HCT116 (cell line): ENCODE measurements around the gene CEP152. TPM values are rescaled to one million over a fixed set of nuclear protein-coding genes. Genes with fewer than 3 reads are reported as not detected.

Source experiments
- ATAC-seq: fragments of 200-7000 bp; cut with Tn5 transposase; 2 replicates; pipeline ENCODE4 v1.9.1; 2020; ENCODE audit warnings: mild to moderate bottlenecking, moderate library complexity
- BruUV-seq: library from RNA; stranded (reverse); fragments of 400-500 nt; replicated peaks from 2 replicates; lab custom pipeline; 2021; lab: Mats Ljungman, UMichigan
- CTCF ChIA-PET: fragments of 300-600 bp; sonication (Branson Sonifier 250); formaldehyde crosslinking; loops from one replicate; lab custom pipeline; 2021; ENCODE audit warnings: antibody characterized with exemption; lab: Charles Lee
- POLR2A ChIA-PET: fragments of 300-600, 350-600 bp; sonication (Branson Sonifier 250); formaldehyde crosslinking; loops from one replicate; lab custom pipeline; 2021; ENCODE audit warnings: antibody characterized with exemption; lab: Charles Lee
- RAD21 ChIA-PET, 2 experiments: fragments of 300-600 bp; sonication (Branson Sonifier 250); formaldehyde crosslinking; loops; one replicate each; lab custom pipeline; 2023; ENCODE audit warnings: low total read pairs in 2 of 2; ENCODE audit not compliant: uncharacterized antibody in 2 of 2, unreplicated experiment in 2 of 2, low non-redundant PET in 1 of 2; lab: Charles Lee
- DNase-seq: peaks from one replicate; pipeline ENCODE4 v3.0.0-alpha.2; 2010; ENCODE audit warnings: low read depth, low spot score
- H2AFZ ChIP-seq: fragments of 200-600 bp; shearing (Covaris generic), sonication (generic); 2 replicates; pipeline ENCODE4 v1.6.1; 2017; ENCODE audit warnings: low read depth, mixed run types, mixed read lengths, antibody characterized with exemption, low read length; ENCODE audit not compliant: poor library complexity, severe bottlenecking
- H3K27ac ChIP-seq: 2 replicates; pipeline ENCODE4 v1.5.1; 2012; ENCODE audit warnings: low read depth, low read length
- H3K27me3 ChIP-seq: fragments of 200-600 bp; sonication (generic); 2 replicates; pipeline ENCODE4 v1.6.1; 2016; ENCODE audit warnings: mixed run types, low read length, mixed read lengths; ENCODE audit not compliant: insufficient read depth
- H3K36me3 ChIP-seq, 2 experiments: fragments of 200-500 bp in 1 of 2; fragments of 200-600 bp in 1 of 2; sonication (Bioruptor generic) in 1 of 2; sonication (generic) in 1 of 2; 2 replicates each; pipeline versions ENCODE4 v1.5.1 to v1.6.1; 2014 to 2016; ENCODE audit warnings: low read length in 2 of 2, inconsistent platforms in 1 of 2, mixed read lengths in 1 of 2, mixed run types in 1 of 2; ENCODE audit not compliant: insufficient read depth in 2 of 2, control insufficient read depth in 1 of 2
- H3K4me1 ChIP-seq, 2 experiments: fragments of 200-600 bp in 1 of 2; sonication (generic) in 1 of 2; 2 replicates each; pipeline versions ENCODE4 v1.5.1 to v1.6.1; 2012 to 2017; ENCODE audit warnings: low read length in 2 of 2, inconsistent platforms in 1 of 2, mild to moderate bottlenecking in 1 of 2, mixed read lengths in 1 of 2, mixed run types in 1 of 2, moderate library complexity in 1 of 2; ENCODE audit not compliant: insufficient read depth in 2 of 2, control insufficient read depth in 1 of 2
- H3K4me2 ChIP-seq: fragments of 200-600 bp; sonication (generic); 2 replicates; pipeline ENCODE4 v1.6.1; 2017; ENCODE audit warnings: mixed run types, low read length, mixed read lengths
- H3K4me3 ChIP-seq, 2 experiments: fragments of 200-600 bp in 1 of 2; sonication (generic) in 1 of 2; replicated peaks in 1 of 2; 2 replicates each; pipeline ENCODE4 v1.5.1; 2011 to 2016; ENCODE audit warnings: low read length in 2 of 2, control low read depth in 1 of 2, low read depth in 1 of 2, mild to moderate bottlenecking in 1 of 2, mixed read lengths in 1 of 2, mixed run types in 1 of 2
- H3K79me2 ChIP-seq: fragments of 200-600 bp; sonication (generic); 2 replicates; pipeline ENCODE4 v1.6.1; 2017; ENCODE audit warnings: mild to moderate bottlenecking, mixed run types, low read length, moderate library complexity, mixed read lengths; ENCODE audit not compliant: insufficient read depth
- H3K9ac ChIP-seq: fragments of 200-600 bp; sonication (generic); 2 replicates; pipeline ENCODE4 v1.6.1; 2016; ENCODE audit warnings: low read length, mixed read lengths
- H3K9me2 ChIP-seq: fragments of 200-600 bp; sonication (generic), shearing (Covaris generic); 2 replicates; pipeline ENCODE4 v1.6.1; 2017; ENCODE audit warnings: mixed run types, mild to moderate bottlenecking, moderate library complexity; ENCODE audit not compliant: insufficient read depth
- H3K9me3 ChIP-seq, 2 experiments: fragments of 200-500 bp in 1 of 2; fragments of 200-600 bp in 1 of 2; sonication (Bioruptor generic) in 1 of 2; sonication (generic) in 1 of 2; 2 replicates each; pipeline ENCODE4 v1.6.1; 2014 to 2017; ENCODE audit warnings: low read length in 2 of 2, mixed read lengths in 2 of 2, inconsistent platforms in 1 of 2, low read depth in 1 of 2, mild to moderate bottlenecking in 1 of 2, mixed run types in 1 of 2, moderate library complexity in 1 of 2; ENCODE audit not compliant: control insufficient read depth in 1 of 2, insufficient read depth in 1 of 2
- H4K20me1 ChIP-seq: fragments of 200-600 bp; sonication (generic), shearing (Covaris generic); 2 replicates; pipeline ENCODE4 v1.6.1; 2017; ENCODE audit warnings: mixed run types, mild to moderate bottlenecking, moderate library complexity; ENCODE audit not compliant: insufficient read depth
- ATF3 ChIP-seq: IDR thresholded peaks from 2 replicates; pipeline ENCODE4 v1.6.1; 2012
- CEBPB ChIP-seq: IDR thresholded peaks from 2 replicates; pipeline ENCODE4 v1.6.1; 2012; ENCODE audit warnings: low read depth
- ELF1 ChIP-seq: IDR thresholded peaks from 2 replicates; pipeline ENCODE4 v1.6.1; 2012; ENCODE audit warnings: low read depth, borderline replicate concordance
- EZH2 ChIP-seq: fragments of 200-600 bp; sonication (generic); IDR thresholded peaks from 2 replicates; pipeline ENCODE4 v1.6.1; 2017; ENCODE audit warnings: antibody characterized with exemption, mixed run types
- EZH2phosphoT487 ChIP-seq: fragments of 200-600 bp; IDR thresholded peaks from 2 replicates; pipeline ENCODE4 v1.6.1; 2018; ENCODE audit warnings: antibody characterized with exemption, borderline replicate concordance
- JUND ChIP-seq: IDR thresholded peaks from 2 replicates; pipeline ENCODE4 v1.6.1; 2012
- MAX ChIP-seq: IDR thresholded peaks from 2 replicates; pipeline ENCODE4 v1.6.1; 2012
- POLR2A ChIP-seq: IDR thresholded peaks from 2 replicates; pipeline ENCODE4 v1.7.0; 2011; ENCODE audit warnings: borderline replicate concordance; ENCODE audit not compliant: insufficient read depth, insufficient read length; ENCODE audit errors: extremely low read depth
- POLR2AphosphoS5 ChIP-seq: IDR thresholded peaks from 2 replicates; pipeline ENCODE4 v1.6.1; 2011; ENCODE audit warnings: mild to moderate bottlenecking, low read depth, low read length, moderate library complexity
- RAD21 ChIP-seq: IDR thresholded peaks from 2 replicates; pipeline ENCODE4 v1.6.1; 2012; ENCODE audit warnings: low read depth, mild to moderate bottlenecking
- REST ChIP-seq: IDR thresholded peaks from 2 replicates; pipeline ENCODE4 v1.6.1; 2012; ENCODE audit warnings: low read depth
- SIN3A ChIP-seq: IDR thresholded peaks from 2 replicates; pipeline ENCODE4 v1.6.1; 2012; ENCODE audit warnings: low read depth
- SP1 ChIP-seq: IDR thresholded peaks from 2 replicates; pipeline ENCODE4 v1.6.1; 2012; ENCODE audit warnings: low read depth
- SRF ChIP-seq: IDR thresholded peaks from 2 replicates; pipeline ENCODE4 v1.6.1; 2012; ENCODE audit warnings: low read depth
- YY1 ChIP-seq: IDR thresholded peaks from 2 replicates; pipeline ENCODE4 v1.6.1; 2011; ENCODE audit warnings: low read length, low read depth, moderate library complexity, mild to moderate bottlenecking; ENCODE audit not compliant: insufficient replicate concordance; ENCODE audit errors: extremely low read depth
- ZFX ChIP-seq: fragments of 450-650 bp; IDR thresholded peaks from 2 replicates; pipeline ENCODE4 v1.6.1; 2017
- ZNF274 ChIP-seq: fragments of 200-500 bp; sonication (Bioruptor generic); IDR thresholded peaks from 2 replicates; pipeline ENCODE4 v1.6.1; 2014; ENCODE audit warnings: mild to moderate bottlenecking, low read depth, low read length, inconsistent platforms
- intact Hi-C: fragments of 100-400 bp; cut with micrococcal nuclease; formaldehyde crosslinking; loops from 2 replicates; pipeline ENCODE4 v1.10.0; 2022
- total RNA-seq: library from RNA; stranded (reverse); gene quantifications from one replicate; pipeline ENCODE4 v1.2.1, GENCODE V29; 2021; ENCODE audit not compliant: unreplicated experiment
- TF ChIP-seq, protein P1 (sequence below), 3 experiments: fragments of 200-600 bp in 1 of 3; sonication (generic) in 1 of 3; IDR thresholded peaks in 2 of 3; conservative IDR thresholded peaks in 1 of 3; 2 replicates each; pipeline ENCODE4 v1.5.1; 2012 to 2017; ENCODE audit warnings: low read depth in 2 of 3, low read length in 2 of 3, antibody characterized with exemption in 1 of 3, borderline replicate concordance in 1 of 3, control low read depth in 1 of 3, mild to moderate bottlenecking in 1 of 3, mixed read lengths in 1 of 3, mixed run types in 1 of 3, moderate library complexity in 1 of 3; ENCODE audit not compliant: insufficient read depth in 1 of 3

CEP152 gene
- total RNA-seq, 1 experiment from 2014 or later: 19.7 TPM

DNA sequence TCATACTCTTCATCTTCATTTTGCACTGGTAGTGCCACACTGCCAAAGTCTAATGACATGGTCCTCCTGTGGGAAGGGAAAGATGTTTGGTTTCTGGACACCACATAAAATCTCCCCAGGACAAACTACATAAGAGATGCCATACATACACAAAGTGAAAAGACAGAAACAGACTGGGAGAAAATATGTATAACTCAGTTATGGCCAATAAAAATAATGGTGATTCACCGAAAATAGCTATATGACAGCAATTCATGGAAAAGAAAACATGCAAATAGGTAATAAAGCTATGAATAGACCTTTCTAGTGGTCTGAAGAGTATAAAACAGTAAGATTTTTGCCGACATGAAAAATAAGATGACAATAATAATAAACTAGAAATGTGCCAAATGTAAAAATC, 5.3 kb downstream of the CEP152 start:
- no peak for DNase-seq
- ChIA-PET CTCF (no interaction called here), RAD21 (no interaction called here), POLR2A (no interaction called here)
- BruUV-seq: no TSS peak
- Histone ChIP-seq H3K4me2 (no peak overlapping the region), H3K9ac (no peak overlapping the region), H3K9me3 (no peaks in the 10 kb centered on the region), H4K20me1 (no peaks in the 10 kb centered on the region), H3K4me1 (peaks cover 0 to 8% of the 10 kb centered on the region in 2 experiments; a peak in 2 of 4 replicates), H3K4me3 (no peak overlapping the region), H3K36me3 (peaks cover 0 to 6% of the 10 kb centered on the region in 2 experiments; a peak in 1 of 4 replicates), H3K9me2 (no peaks in the 10 kb centered on the region), H3K27me3 (no peaks in the 10 kb centered on the region), H2AFZ (no peak overlapping the region), H3K79me2 (peaks cover 94% of the 10 kb centered on the region), H3K27ac (no peak overlapping the region)
- TF ChIP-seq EZH2phosphoT487: no peak
- no peak for TF ChIP-seq JUND
- TF ChIP-seq CEBPB: no peak
- TF ChIP-seq YY1: no peak
- TF ChIP-seq RAD21: no peak
- no peak for TF ChIP-seq MAX
- TF ChIP-seq ZFX: no peak
- TF ChIP-seq ZNF274: no peak
- TF ChIP-seq, protein P1, sequence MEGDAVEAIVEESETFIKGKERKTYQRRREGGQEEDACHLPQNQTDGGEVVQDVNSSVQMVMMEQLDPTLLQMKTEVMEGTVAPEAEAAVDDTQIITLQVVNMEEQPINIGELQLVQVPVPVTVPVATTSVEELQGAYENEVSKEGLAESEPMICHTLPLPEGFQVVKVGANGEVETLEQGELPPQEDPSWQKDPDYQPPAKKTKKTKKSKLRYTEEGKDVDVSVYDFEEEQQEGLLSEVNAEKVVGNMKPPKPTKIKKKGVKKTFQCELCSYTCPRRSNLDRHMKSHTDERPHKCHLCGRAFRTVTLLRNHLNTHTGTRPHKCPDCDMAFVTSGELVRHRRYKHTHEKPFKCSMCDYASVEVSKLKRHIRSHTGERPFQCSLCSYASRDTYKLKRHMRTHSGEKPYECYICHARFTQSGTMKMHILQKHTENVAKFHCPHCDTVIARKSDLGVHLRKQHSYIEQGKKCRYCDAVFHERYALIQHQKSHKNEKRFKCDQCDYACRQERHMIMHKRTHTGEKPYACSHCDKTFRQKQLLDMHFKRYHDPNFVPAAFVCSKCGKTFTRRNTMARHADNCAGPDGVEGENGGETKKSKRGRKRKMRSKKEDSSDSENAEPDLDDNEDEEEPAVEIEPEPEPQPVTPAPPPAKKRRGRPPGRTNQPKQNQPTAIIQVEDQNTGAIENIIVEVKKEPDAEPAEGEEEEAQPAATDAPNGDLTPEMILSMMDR (IDR thresholded peaks at IDR 0.05 in 2 of 3, conservative IDR thresholded peaks at IDR 0.05 in 1 of 3; ENCODE audit: borderline replicate concordance in 1 of 3, insufficient read depth in 1 of 3, low read depth in 2 of 3, low read length in 2 of 3): no peak
- no peak for TF ChIP-seq ELF1
- TF ChIP-seq SIN3A: no peak
- TF ChIP-seq SRF: no peak
- TF ChIP-seq EZH2: no peak
- TF ChIP-seq SP1: no peak
- TF ChIP-seq POLR2A: no peak
- no peak for TF ChIP-seq ATF3
- TF ChIP-seq REST: no peak
- TF ChIP-seq POLR2AphosphoS5: no peak
- intact Hi-C loops: no loop called here
- no peak for ATAC-seq
